Bronchial epithelial cell (primary cell): Measurements from ENCODE around the gene ANO1. TPM values are rescaled to one million over a fixed set of nuclear protein-coding genes. Genes with fewer than 3 reads are reported as not detected.

Source experiments
- DNase-seq: peaks from one replicate; pipeline ENCODE4 v3.0.0-alpha.2; 2010; ENCODE audit warnings: low read depth
- FAIRE-seq: peaks from 2 replicates; lab custom pipeline; 2011; peaks lifted over from hg19 to GRCh38; lab: Jason Lieb, UNC
- H3K27me3 ChIP-seq: 2 replicates; pipeline ENCODE4 v1.5.1; 2011; ENCODE audit warnings: low read length; ENCODE audit not compliant: control insufficient read depth, insufficient read depth
- H3K36me3 ChIP-seq: 2 replicates; pipeline ENCODE4 v1.5.1; 2011; ENCODE audit warnings: low read length; ENCODE audit not compliant: control insufficient read depth, insufficient read depth
- H3K4me3 ChIP-seq: 2 replicates; pipeline ENCODE4 v1.5.1; 2011; ENCODE audit warnings: mild to moderate bottlenecking, low read depth, low read length, control low read depth
- total RNA-seq: library from RNA; depleted of rRNA; stranded (reverse); fragments of >200 nt; gene quantifications from 2 replicates; pipeline ENCODE4 v1.2.1, GENCODE V29; 2014
- TF ChIP-seq, protein P1 (sequence below): IDR thresholded peaks from 2 replicates; pipeline ENCODE4 v1.5.1; 2011; ENCODE audit warnings: mild to moderate bottlenecking, moderate library complexity, low read length, control low read depth, inconsistent platforms; ENCODE audit not compliant: insufficient read depth, severe bottlenecking

Gene ANO1
- total RNA-seq, 1 donor from 2014 or later: 1.3 TPM

- TF ChIP-seq, protein P1, sequence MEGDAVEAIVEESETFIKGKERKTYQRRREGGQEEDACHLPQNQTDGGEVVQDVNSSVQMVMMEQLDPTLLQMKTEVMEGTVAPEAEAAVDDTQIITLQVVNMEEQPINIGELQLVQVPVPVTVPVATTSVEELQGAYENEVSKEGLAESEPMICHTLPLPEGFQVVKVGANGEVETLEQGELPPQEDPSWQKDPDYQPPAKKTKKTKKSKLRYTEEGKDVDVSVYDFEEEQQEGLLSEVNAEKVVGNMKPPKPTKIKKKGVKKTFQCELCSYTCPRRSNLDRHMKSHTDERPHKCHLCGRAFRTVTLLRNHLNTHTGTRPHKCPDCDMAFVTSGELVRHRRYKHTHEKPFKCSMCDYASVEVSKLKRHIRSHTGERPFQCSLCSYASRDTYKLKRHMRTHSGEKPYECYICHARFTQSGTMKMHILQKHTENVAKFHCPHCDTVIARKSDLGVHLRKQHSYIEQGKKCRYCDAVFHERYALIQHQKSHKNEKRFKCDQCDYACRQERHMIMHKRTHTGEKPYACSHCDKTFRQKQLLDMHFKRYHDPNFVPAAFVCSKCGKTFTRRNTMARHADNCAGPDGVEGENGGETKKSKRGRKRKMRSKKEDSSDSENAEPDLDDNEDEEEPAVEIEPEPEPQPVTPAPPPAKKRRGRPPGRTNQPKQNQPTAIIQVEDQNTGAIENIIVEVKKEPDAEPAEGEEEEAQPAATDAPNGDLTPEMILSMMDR: no peak
- DNase-seq (no peak), FAIRE-seq (no peak)
- peaks cover under 1% of the 10 kb centered on the region for H3K27me3 ChIP-seq
- H3K4me3 ChIP-seq: no peak overlapping the region
- H3K36me3 ChIP-seq: no peaks in the 10 kb centered on the region
Measured at GRCh38 chr11:70084046-70084984, 6.2 kb downstream of the ANO1 start.

GRCh38 chr11:70085815-70086769 is 8.0 kb downstream of the ANO1 start:
- Histone ChIP-seq H3K27me3 (no peaks in the 10 kb centered on the region), H3K4me3 (no peak overlapping the region), H3K36me3 (no peaks in the 10 kb centered on the region)
- DNase-seq: no peak
- FAIRE-seq: no peak
- TF ChIP-seq, protein P1: no peak

- no peaks in the 10 kb centered on the region for H3K27me3 ChIP-seq
- FAIRE-seq (no peak), DNase-seq (no peak)
- TF ChIP-seq, protein P1: no peak
- H3K36me3 ChIP-seq: no peaks in the 10 kb centered on the region
- no peak overlapping the region for H3K4me3 ChIP-seq
Measured at GRCh38 chr11:70087446-70088167, 9.5 kb downstream of the ANO1 start.

GRCh38 chr11:70088735-70089250 is 10.7 kb downstream of the ANO1 start:
- Histone ChIP-seq H3K27me3 (no peaks in the 10 kb centered on the region), H3K4me3 (no peak overlapping the region), H3K36me3 (no peaks in the 10 kb centered on the region)
- FAIRE-seq (no peak), DNase-seq (no peak)
- TF ChIP-seq, protein P1: no peak

GRCh38 chr11:70089631-70090030 is 11.5 kb downstream of the ANO1 start:
- Histone ChIP-seq H3K36me3 (no peaks in the 10 kb centered on the region), H3K4me3 (no peak overlapping the region), H3K27me3 (no peaks in the 10 kb centered on the region)
- no peak for DNase-seq
- FAIRE-seq: no peak
- TF ChIP-seq, protein P1: no peak
